Ovary (tissue), 3 donors: ENCODE measurements around the gene NEK2.

ENCODE experiments used
- EP300 ChIP-seq: sonication (generic); formaldehyde crosslinking; IDR thresholded peaks from one replicate; pipeline ENCODE4 v1.6.1; 2017; ENCODE audit warnings: antibody characterized with exemption
- POLR2A ChIP-seq: fragments of 450-650 bp; IDR thresholded peaks from one replicate; pipeline ENCODE4 v1.6.1; 2017; ENCODE audit warnings: antibody characterized with exemption, mild to moderate bottlenecking, moderate library complexity
- TF ChIP-seq, protein P1 (sequence below), 3 donors: fragments of 450-650 bp in 2 of 3; fragments of 200-600 bp in 1 of 3; IDR thresholded peaks; one replicate each; pipeline versions ENCODE4 v1.5.1 to v1.8.0; 2016 to 2022; ENCODE audit warnings: antibody characterized with exemption in 3 of 3, mild to moderate bottlenecking in 1 of 3
- donor health status: DM: no; HTN: no; CAD: no.

DNA sequence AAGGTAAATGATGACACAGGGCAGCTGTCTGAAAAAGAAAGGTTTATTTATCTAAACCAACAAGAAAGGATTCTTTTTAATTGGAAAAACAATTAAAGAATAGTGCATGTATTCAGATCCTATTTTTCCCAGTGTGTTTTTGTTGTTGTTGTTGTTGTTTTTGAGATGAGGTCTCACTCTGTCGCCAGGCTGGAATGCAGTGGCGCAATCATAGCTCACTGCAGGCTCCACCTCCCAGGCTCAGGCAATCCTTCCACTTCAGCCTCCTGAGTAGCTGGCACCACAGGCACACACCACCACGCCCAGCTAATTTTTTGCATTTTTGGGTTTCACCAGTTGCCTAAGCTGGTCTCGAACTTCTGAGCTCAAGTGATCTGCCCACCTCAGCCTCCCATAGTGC is 22.1 kb downstream of the NEK2 start:
- TF ChIP-seq, protein P1, sequence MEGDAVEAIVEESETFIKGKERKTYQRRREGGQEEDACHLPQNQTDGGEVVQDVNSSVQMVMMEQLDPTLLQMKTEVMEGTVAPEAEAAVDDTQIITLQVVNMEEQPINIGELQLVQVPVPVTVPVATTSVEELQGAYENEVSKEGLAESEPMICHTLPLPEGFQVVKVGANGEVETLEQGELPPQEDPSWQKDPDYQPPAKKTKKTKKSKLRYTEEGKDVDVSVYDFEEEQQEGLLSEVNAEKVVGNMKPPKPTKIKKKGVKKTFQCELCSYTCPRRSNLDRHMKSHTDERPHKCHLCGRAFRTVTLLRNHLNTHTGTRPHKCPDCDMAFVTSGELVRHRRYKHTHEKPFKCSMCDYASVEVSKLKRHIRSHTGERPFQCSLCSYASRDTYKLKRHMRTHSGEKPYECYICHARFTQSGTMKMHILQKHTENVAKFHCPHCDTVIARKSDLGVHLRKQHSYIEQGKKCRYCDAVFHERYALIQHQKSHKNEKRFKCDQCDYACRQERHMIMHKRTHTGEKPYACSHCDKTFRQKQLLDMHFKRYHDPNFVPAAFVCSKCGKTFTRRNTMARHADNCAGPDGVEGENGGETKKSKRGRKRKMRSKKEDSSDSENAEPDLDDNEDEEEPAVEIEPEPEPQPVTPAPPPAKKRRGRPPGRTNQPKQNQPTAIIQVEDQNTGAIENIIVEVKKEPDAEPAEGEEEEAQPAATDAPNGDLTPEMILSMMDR (IDR thresholded peaks at IDR 0.05) = no peak
- TF ChIP-seq POLR2A (no peak), EP300 (no peak)
